Epithelial cell of proximal tubule (primary cell): ENCODE results near the gene RABGAP1L. TPM values are rescaled to one million over a fixed set of nuclear protein-coding genes. Genes with fewer than 3 reads are reported as not detected.

Source experiments
- DNase-seq: peaks from one replicate; pipeline ENCODE4 v3.0.0-alpha.2; 2011; ENCODE audit warnings: low read depth
- H3K4me3 ChIP-seq: 2 replicates; pipeline ENCODE4 v1.5.1; 2011; ENCODE audit warnings: low read depth, mild to moderate bottlenecking, low read length
- CTCF ChIP-seq: conservative IDR thresholded peaks from 2 replicates; pipeline ENCODE4 v1.5.1; 2012; ENCODE audit warnings: low read depth, mild to moderate bottlenecking, low read length
- total RNA-seq: library from RNA; depleted of rRNA; stranded (reverse); fragments of >200 nt; gene quantifications from 2 replicates; pipeline ENCODE4 v1.2.3, GENCODE V29; 2015

Gene RABGAP1L
- total RNA-seq, 1 donor from 2014 or later, result 16.3 TPM

DNA sequence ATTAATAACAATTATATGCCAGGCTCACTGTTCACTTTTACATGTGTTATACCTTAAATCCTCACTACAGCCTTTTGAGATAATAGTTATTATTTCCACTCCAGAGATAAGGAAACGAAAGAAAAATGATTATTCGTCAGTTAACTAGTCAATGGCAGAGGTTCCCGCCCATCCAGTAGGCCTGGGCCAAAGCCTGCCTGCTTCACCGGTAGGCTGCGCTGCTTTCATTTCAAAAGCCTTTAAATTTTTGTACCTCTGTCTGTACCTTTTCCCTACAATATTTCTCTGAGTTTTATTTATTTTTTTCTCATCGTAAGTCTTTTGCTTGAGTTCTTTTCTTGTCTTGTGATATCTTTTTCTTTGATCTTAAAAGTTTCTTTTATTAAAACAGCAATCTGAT is 292.1 kb downstream of the RABGAP1L start:
- no peak for DNase-seq
- no peak overlapping the region for H3K4me3 ChIP-seq
- TF ChIP-seq CTCF, result no peak

DNA sequence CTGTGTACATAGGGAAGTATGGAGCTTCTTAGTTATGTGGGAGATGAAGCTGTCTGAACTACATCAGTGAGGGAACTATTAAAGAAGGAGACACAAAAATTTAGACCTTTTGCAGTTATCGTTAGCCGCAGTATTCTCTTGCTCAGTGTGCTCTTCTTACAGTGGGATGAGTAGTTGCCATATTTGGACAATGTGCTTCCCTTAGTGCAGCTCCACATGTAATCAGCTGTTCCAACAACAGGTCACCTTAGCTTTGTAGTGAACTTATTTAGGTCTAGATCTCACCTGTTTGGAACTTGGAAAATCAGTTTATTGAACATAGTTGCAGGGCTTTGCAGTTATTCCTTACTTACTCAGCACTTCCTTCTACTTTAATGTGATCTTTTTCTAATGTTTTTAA is 306.5 kb downstream of the RABGAP1L start:
- no peak overlapping the region for H3K4me3 ChIP-seq
- no peak for DNase-seq
- no peak for TF ChIP-seq CTCF

DNA sequence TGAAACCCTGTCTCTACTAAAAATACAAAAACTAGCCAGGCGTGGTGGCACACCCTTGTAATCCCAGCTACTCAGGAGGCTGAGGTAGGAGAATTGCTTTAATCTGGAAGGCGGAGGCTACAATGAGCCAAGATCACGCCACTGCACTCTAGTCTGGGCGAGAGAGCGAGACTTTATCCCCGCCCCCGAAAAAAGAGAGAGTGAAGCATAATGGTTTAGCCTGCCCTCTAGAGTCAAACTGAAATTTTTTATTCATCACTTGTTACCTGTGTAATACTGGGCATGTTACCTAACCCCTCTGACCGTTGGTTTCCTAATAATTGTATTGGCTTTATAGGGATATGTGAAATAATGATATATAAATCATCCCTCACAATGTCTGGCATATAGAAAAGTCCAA is 307.3 kb downstream of the RABGAP1L start:
- TF ChIP-seq CTCF, result no peak
- no peak overlapping the region for H3K4me3 ChIP-seq
- no peak for DNase-seq

DNA sequence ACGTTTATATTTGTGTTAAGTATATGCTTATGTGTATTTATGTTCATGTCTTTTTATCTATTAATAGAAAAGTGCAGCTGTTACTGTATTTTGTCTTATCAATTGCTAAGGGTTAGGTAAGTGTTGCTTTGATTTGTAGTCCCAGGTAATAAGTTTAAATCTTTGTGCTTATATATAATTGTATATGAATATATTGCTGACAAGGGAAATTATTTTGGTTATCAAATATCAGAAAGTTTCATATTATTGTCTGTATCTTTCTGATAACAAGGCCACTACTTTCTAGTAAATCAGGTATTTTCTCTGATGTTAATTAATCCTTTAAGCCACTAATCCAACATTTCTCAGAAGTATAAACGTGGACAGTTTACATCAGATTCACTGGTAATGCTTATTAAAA is 309.7 kb downstream of the RABGAP1L start:
- H3K4me3 ChIP-seq, result no peak overlapping the region
- DNase-seq, result no peak
- no peak for TF ChIP-seq CTCF

DNA sequence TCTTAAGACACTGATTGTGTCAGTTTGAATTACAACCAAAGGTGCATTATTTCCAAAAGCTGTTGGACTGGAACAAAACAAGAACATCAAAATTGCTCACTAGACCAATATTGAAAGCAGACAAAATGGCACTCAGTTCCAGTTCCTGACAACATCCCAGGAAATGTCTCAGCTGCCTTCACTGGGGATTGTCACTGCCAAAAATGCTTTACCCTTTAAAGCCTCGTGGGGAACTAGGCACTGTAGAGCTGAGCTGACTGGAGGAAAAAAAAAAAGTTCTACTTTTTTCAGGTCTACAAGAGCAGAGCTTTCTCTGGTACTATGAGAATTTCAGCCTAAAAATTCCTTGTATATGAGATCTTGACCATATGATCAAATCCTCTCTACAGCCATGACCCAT is 310.4 kb downstream of the RABGAP1L start:
- H3K4me3 ChIP-seq, result no peak overlapping the region
- no peak for DNase-seq
- TF ChIP-seq CTCF, result no peak

DNA sequence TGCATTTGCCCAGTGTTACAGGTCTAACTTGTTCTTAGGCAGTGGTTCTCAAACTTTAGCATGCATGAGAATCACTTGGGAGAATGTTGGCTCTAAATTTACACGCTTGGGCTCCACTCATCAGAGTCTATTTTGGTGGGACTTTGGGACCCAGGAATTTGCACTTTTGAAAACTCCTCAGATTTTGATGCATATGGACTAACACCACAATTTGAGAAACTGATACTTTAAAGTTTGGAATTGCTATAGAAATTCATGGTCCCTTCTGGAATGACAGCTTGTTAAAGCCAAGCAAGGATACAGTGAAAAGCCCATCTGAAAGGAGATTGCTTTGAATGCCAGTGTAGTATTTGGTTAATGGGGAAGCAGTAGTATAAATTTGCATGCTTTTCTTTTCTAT is 320.0 kb downstream of the RABGAP1L start:
- no peak overlapping the region for H3K4me3 ChIP-seq
- no peak for TF ChIP-seq CTCF
- no peak for DNase-seq

GRCh38 chr1:174480324-174480723 is 321.0 kb downstream of the RABGAP1L start:
- no peak for DNase-seq
- H3K4me3 ChIP-seq, result no peak overlapping the region
- TF ChIP-seq CTCF, result no peak
